Pancreas (tissue), 10 donors: ENCODE results near the gene RBP7. TPM values are rescaled to one million over a fixed set of nuclear protein-coding genes. Genes with fewer than 3 reads are reported as not detected.
"Not testable (repeated sequence)": the region's sequence is repeated elsewhere in the genome, so short reads cannot be mapped to it uniquely, and the experiment has no call there.

Source experiments
- ATAC-seq, 4 donors: fragments of 200-7000 bp; cut with Tn5 transposase; one replicate each; pipeline versions ENCODE4 v1.8.0 to v1.9.1; 2020; ENCODE audit warnings: mild to moderate bottlenecking in 4 of 4, moderate library complexity in 4 of 4
- DNase-seq, 6 donors: peaks; one replicate each; pipeline ENCODE4 v3.0.0-alpha.2; 2020
- FAIRE-seq: peaks from 2 replicates; lab custom pipeline; 2012; peaks lifted over from hg19 to GRCh38; lab: Jason Lieb, UNC
- H3K27ac ChIP-seq, 4 donors: fragments of 200-600 bp; sonication (generic); 1 replicate in 3 of 4; 2 replicates in 1 of 4; pipeline versions ENCODE4 v1.5.0 to v1.8.0; 2020
- H3K27me3 ChIP-seq, 4 donors: fragments of 200-600 bp; one replicate each; pipeline ENCODE4 v1.8.0; 2021
- H3K36me3 ChIP-seq, 3 donors: fragments of 200-600 bp; sonication (generic) in 1 of 3; one replicate each; pipeline versions ENCODE4 v1.5.0 to v1.8.0; 2020 to 2021
- H3K4me1 ChIP-seq, 3 donors: fragments of 200-600 bp; one replicate each; pipeline ENCODE4 v1.8.0; 2021
- H3K4me3 ChIP-seq, 4 donors: fragments of 200-600 bp; sonication (generic) in 2 of 4; one replicate each; pipeline versions ENCODE4 v1.5.0 to v1.8.0; 2020 to 2021
- H3K9me3 ChIP-seq, 4 donors: fragments of 200-600 bp; one replicate each; pipeline ENCODE4 v1.8.0; 2021
- CTCF ChIP-seq, 4 donors: fragments of 200-600 bp; sonication (generic) in 3 of 4; IDR thresholded peaks; one replicate each; pipeline versions ENCODE4 v1.5.0 to v1.8.0; 2021; ENCODE audit warnings: antibody characterized with exemption in 4 of 4
- WGBS, 2 donors: extraction: QIAGEN DNeasy Blood & Tissue Kit; methylation state at CpG; one replicate each; pipeline ENCODE4 v1.1.7; 2013; 5-methylcytosine and 5-hydroxymethylcytosine counted together
- intact Hi-C, 3 donors: fragments of 100-400 bp; cut with DNase I; formaldehyde crosslinking; loops; one replicate each; pipeline versions ENCODE4 v1.11.1 to v1.14.2; 2022
- polyA plus RNA-seq, 2 donors: library from polyadenylated mRNA; stranded (reverse); fragments of 200-250 nt; gene quantifications; one replicate each; pipeline ENCODE4 v1.2.3, GENCODE V29; 2013
- total RNA-seq, 6 donors: library from RNA; stranded (reverse); fragmentation: NEBNext Ultra II Directional in 4 of 6; extraction: Animal tissue kit (Norgen Biotek cat#: 25700) in 4 of 6; gene quantifications; one replicate each; pipeline versions ENCODE4 v1.2.1 to v1.2.4, GENCODE V29; 2021 to 2023
- donor health status: healthy with polysubstance abuse.
- donor health status: DM: no; HTN: no; CAD: no; lungs with moderate emphysema.
- donor health status: DM: no; HTN: no; CAD: no.
- donor health status: control.
- donor health status: control.
- donor health status: Bipolar disorder and iron deficiency.
- donor health status: DM: yes; HTN: yes; CAD: no.
- donor health status: DM: no; HTN: no; CAD: no.
- donor health status: DM: no; HTN: no; CAD: no.
- donor health status: DM: yes; HTN: yes; CAD: no.

Gene RBP7
- total and polyA plus RNA-seq, 8 donors, result 0.76 to 17.4 (median 2.5) TPM

GRCh38 chr1:9993561-9994075 lies 3.4 kb upstream of the RBP7 start:
- DNase-seq, result no peak
- Histone ChIP-seq H3K36me3 (no peaks in the 10 kb centered on the region), H3K27me3 (peaks cover 0 to 3% (median 0%) of the 10 kb centered on the region in 4 donors), H3K4me1 (no peaks in the 10 kb centered on the region), H3K9me3 (no peaks in the 10 kb centered on the region), H3K27ac (no peak overlapping the region), H3K4me3 (no peak overlapping the region)
- no peak for TF ChIP-seq CTCF (IDR thresholded peaks at IDR 0.05)
- intact Hi-C loops, result no loop called here
- no peak for FAIRE-seq
- 68 to 72% methylated on average over 7 of the region's 7 CpGs for WGBS, 2 donors
- no peak for ATAC-seq

- TF ChIP-seq CTCF (IDR thresholded peaks at IDR 0.05), result no peak
- intact Hi-C loops, result no loop called here
- ATAC-seq (no peak), FAIRE-seq (no peak), DNase-seq (no peak)
- WGBS, 2 donors, result 77 to 81% methylated on average over 8 of the region's 8 CpGs
- H3K36me3 ChIP-seq, result no peaks in the 10 kb centered on the region
- H3K27me3 ChIP-seq, result peaks cover 0 to 3% (median 0%) of the 10 kb centered on the region in 4 donors
- H3K4me1 ChIP-seq, result no peaks in the 10 kb centered on the region
- H3K4me3 ChIP-seq, result no peak overlapping the region
- no peak overlapping the region for H3K27ac ChIP-seq
- no peaks in the 10 kb centered on the region for H3K9me3 ChIP-seq
These were observed 4.1 kb downstream of the RBP7 start for GRCh38 chr1:10001016-10001665.

- DNase-seq, FAIRE-seq, H3K4me3 ChIP-seq, H3K4me1 ChIP-seq, H3K36me3 ChIP-seq, intact Hi-C loops, H3K27me3 ChIP-seq, H3K27ac ChIP-seq, ATAC-seq, H3K9me3 ChIP-seq: not testable (repeated sequence)
- WGBS, 2 donors, result 88 to 97% methylated on average over 8 of the region's 8 CpGs
These were observed 8.2 kb downstream of the RBP7 start for GRCh38 chr1:10005248-10005647.

- no peaks in the 10 kb centered on the region for H3K9me3 ChIP-seq
- intact Hi-C loops, result no loop called here
- WGBS, 2 donors, result 27 to 29% methylated on average over 4 of the region's 4 CpGs
- ATAC-seq (peak; percentile 27 to 80 (median 60)), DNase-seq (peak in 4 of 6 donors; percentile 31 to 60 (median 46)), FAIRE-seq (no peak)
- H3K4me1 ChIP-seq, result no peaks in the 10 kb centered on the region
- no peak overlapping the region for H3K27ac ChIP-seq
- TF ChIP-seq CTCF (IDR thresholded peaks at IDR 0.05), result no peak
- H3K4me3 ChIP-seq, result no peak overlapping the region
- no peaks in the 10 kb centered on the region for H3K36me3 ChIP-seq
- no peaks in the 10 kb centered on the region for H3K27me3 ChIP-seq
These were observed 10.1 kb downstream of the RBP7 start for GRCh38 chr1:10007169-10007568.

GRCh38 chr1:10014016-10014415 lies 17.0 kb downstream of the RBP7 start:
- ATAC-seq (no peak), DNase-seq (no peak), FAIRE-seq (no peak)
- H3K4me1 ChIP-seq, result no peaks in the 10 kb centered on the region
- intact Hi-C loops, result no loop called here
- no peaks in the 10 kb centered on the region for H3K36me3 ChIP-seq
- no peak for TF ChIP-seq CTCF (IDR thresholded peaks at IDR 0.05)
- WGBS, 2 donors, result 81 to 90% methylated on average over 5 of the region's 5 CpGs
- H3K27ac ChIP-seq, result no peak overlapping the region
- H3K27me3 ChIP-seq, result no peaks in the 10 kb centered on the region
- no peaks in the 10 kb centered on the region for H3K9me3 ChIP-seq
- no peak overlapping the region for H3K4me3 ChIP-seq
